GM12874 (cell line): ENCODE data around the gene COQ4.

ENCODE experiments used
- CTCF ChIP-seq: IDR thresholded peaks from 2 replicates; pipeline ENCODE4 v1.5.1; 2011; ENCODE audit warnings: low read depth, mild to moderate bottlenecking, control low read depth, low read length, moderate library complexity; ENCODE audit not compliant: insufficient read depth

COQ4 gene

GRCh38 chr9:128285033-128285784 is 37.4 kb upstream of the COQ4 start:
- no peak for TF ChIP-seq CTCF

DNA sequence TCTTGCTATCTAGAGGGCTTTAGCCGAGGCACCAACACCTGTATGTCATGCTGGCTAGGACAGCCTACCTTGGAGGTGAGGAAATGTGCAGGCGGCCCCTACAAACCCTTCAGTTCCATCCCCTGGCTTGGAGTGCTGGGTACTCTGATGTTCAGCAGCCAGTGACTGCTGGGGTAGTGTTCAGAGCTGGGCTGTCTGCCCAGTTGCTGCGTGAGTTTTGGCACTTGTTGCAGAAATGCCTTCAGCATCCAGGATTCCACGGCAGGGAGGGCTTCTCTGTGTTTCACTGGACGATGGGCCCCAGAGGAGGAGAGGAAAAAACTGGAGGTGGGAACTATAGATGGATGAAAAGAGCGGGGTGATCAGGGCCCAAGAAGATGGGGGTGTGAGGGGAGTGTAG is 36.2 kb upstream of the COQ4 start:
- TF ChIP-seq CTCF = no peak

- TF ChIP-seq CTCF = no peak
These were observed 34.2 kb upstream of the COQ4 start for GRCh38 chr9:128288273-128289004.

GRCh38 chr9:128292009-128292408 is 30.6 kb upstream of the COQ4 start:
- TF ChIP-seq CTCF = no peak

DNA sequence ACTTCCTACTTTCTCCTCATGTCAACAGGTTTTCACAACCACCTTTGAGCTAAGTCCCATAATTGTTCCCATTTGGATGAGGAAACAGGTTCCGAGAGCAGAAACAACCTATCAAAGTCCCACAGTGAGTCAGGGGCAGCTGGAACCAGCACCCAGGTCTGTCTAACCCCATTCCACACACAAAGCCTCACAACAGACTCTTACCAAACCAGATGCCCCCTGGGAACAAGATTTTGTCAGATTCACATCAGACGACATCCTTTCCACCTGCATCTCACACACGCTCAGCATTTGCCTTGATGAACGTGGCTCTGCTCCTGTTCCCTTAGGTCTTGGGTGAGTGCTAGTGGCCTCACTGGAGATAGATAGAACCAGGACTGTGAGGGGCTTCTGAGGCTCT is 29.5 kb upstream of the COQ4 start:
- TF ChIP-seq CTCF = no peak

- TF ChIP-seq CTCF = no peak
These were observed 28.5 kb upstream of the COQ4 start for GRCh38 chr9:128294142-128294541.

DNA sequence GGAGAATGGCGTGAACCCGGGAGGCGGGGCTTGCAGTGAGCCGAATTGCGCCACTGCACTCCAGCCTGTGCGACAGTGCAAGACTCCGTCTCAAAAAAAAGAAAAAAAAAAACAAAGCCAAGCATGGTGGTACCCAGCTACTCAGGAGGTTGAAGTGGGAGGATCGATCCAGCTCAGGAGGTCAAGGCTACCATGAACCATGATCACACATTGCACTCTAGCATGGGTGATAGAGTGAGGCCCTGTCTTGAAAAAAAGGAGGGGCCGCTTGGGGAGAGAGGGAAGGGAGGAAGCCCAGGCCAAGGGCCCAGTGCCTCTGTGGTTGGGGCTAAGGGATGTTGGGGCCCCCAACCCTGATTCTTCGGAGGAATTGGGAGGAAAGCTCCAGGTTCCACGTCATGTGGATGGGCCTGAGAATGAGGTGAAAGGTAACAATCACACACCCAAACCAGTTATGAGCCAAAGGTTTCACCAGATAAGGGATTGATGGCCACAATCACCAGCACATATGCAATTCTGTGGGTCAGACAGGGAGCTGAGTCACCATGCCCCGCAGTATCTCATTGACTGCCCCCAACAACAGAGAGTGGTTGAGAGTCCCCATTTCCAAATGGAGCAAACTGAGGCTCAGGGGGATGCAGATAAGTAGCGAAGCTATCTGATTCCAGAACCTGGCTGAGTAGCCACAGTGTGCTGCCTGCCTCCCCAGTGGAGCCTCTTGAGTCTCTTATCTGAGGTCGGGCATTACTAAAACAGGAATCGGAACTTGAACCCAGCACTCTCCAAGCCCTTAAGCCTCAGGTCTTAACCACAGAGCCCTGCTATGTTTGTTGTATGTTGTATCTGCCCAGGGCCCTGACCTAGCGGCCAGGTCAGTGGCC is 26.1 kb upstream of the COQ4 start:
- no peak for TF ChIP-seq CTCF
